ENCODE results near the gene UFSP1. TPM values are rescaled to one million over a fixed set of nuclear protein-coding genes. Genes with fewer than 3 reads are reported as not detected.

The UFSP1 gene
- total and polyA plus RNA-seq, 2 of the 13 experiments (the other 11 are each of a cell fraction or from before 2014, with no cell fraction given) = 0.65 to 3.3 TPM

- TF ChIP-seq UBTF (CRISPR knock-in tag; IDR thresholded peaks at IDR 0.05) (peak; percentile 68), PHF8 (CRISPR knock-in tag; IDR thresholded peaks at IDR 0.05) (peak; percentile 82), USF2 (IDR thresholded peaks at IDR 0.05; ENCODE audit: low read depth, low read length) (no peak), USF2 (CRISPR knock-in tag; IDR thresholded peaks at IDR 0.05; ENCODE audit: borderline replicate concordance) (peak; percentile 39; the same call in 1 of the 2 replicates), GFI1 (CRISPR knock-in tag; IDR thresholded peaks at IDR 0.05; ENCODE audit: borderline replicate concordance) (peak; percentile 43; the same call in 1 of the 2 replicates), ZNF773 (CRISPR knock-in tag; IDR thresholded peaks at IDR 0.05; ENCODE audit: borderline replicate concordance) (no peak), ZNF326 (CRISPR knock-in tag; IDR thresholded peaks at IDR 0.05; ENCODE audit: borderline replicate concordance) (no peak), ATF6 (CRISPR knock-in tag; conservative IDR thresholded peaks at IDR 0.05) (no peak), PAWR (CRISPR knock-in tag; IDR thresholded peaks at IDR 0.05; ENCODE audit: borderline replicate concordance) (peak; percentile 67; the same call in 1 of the 2 replicates), ZNF616 (CRISPR knock-in tag; IDR thresholded peaks at IDR 0.05; ENCODE audit: low read depth) (peak; percentile 33; the same call in 1 of the 2 replicates), HINFP (CRISPR knock-in tag; IDR thresholded peaks at IDR 0.05; ENCODE audit: low read depth) (0 out of 2 replicates have a peak, but pooled peaks have one; percentile 26), HCFC1 (IDR thresholded peaks at IDR 0.05; ENCODE audit: low read depth, low read length) (peak; percentile 57; the same call in 1 of the 2 replicates), POGZ (CRISPR knock-in tag; IDR thresholded peaks at IDR 0.05) (peak; percentile 97), ZNF605 (CRISPR knock-in tag; IDR thresholded peaks at IDR 0.05) (no peak), ZSCAN20 (CRISPR knock-in tag; IDR thresholded peaks at IDR 0.05; ENCODE audit: borderline replicate concordance) (no peak), ZNF777 (CRISPR knock-in tag; IDR thresholded peaks at IDR 0.05) (0 out of 2 replicates have a peak, but pooled peaks have one; percentile 43), CHD4 (IDR thresholded peaks at IDR 0.05; ENCODE audit: borderline replicate concordance, low read length) (no peak), ZNF335 (CRISPR knock-in tag; IDR thresholded peaks at IDR 0.05) (no peak; the same call in 1 of the 2 replicates)
These were observed 14.7 kb downstream of the UFSP1 start, which contains the start of gene SRRT (continued) for GRCh38 chr7:100874577-100875355.

Measured in HepG2 (cell line).